SJSA1 (cell line): ENCODE measurements around the gene PHF21B. TPM values are rescaled to one million over a fixed set of nuclear protein-coding genes. Genes with fewer than 3 reads are reported as not detected.

Experiments
- DNase-seq, 2 experiments: peaks; one replicate each; pipeline ENCODE4 v3.0.0-alpha.2; 2015 to 2020; ENCODE audit warnings: low spot score in 2 of 2, low read depth in 1 of 2
- H3K27ac ChIP-seq: fragments of 250-450 bp; sonication (Bioruptor Pico); 2 replicates; pipeline ENCODE4 v1.5.1; 2020; ENCODE audit warnings: mild to moderate bottlenecking, moderate library complexity
- H3K27me3 ChIP-seq: fragments of 250-450 bp; sonication (Bioruptor Pico); replicated peaks from 2 replicates; pipeline ENCODE4 v1.5.1; 2020; ENCODE audit warnings: mild to moderate bottlenecking, moderate library complexity
- H3K36me3 ChIP-seq: fragments of 250-450 bp; sonication (Bioruptor Pico); 2 replicates; pipeline ENCODE4 v1.5.1; 2020; ENCODE audit warnings: mild to moderate bottlenecking
- H3K4me1 ChIP-seq: fragments of 250-450 bp; sonication (Bioruptor Pico); replicated peaks from 2 replicates; pipeline ENCODE4 v1.6.1; 2021; ENCODE audit warnings: mild to moderate bottlenecking
- H3K4me3 ChIP-seq: fragments of 250-450 bp; sonication (Bioruptor Pico); 2 replicates; pipeline ENCODE4 v1.5.1; 2020; ENCODE audit warnings: mild to moderate bottlenecking
- H3K9me3 ChIP-seq: fragments of 250-450 bp; sonication (Bioruptor Pico); replicated peaks from 2 replicates; pipeline ENCODE4 v1.5.1; 2020; ENCODE audit warnings: mild to moderate bottlenecking
- total RNA-seq: library from RNA; depleted of rRNA; stranded (reverse); fragments of >200 nt; shearing (Covaris generic); gene quantifications from 2 replicates; pipeline ENCODE4 v1.2.3, GENCODE V29; 2014

PHF21B gene
- total RNA-seq, 1 experiment from 2014 or later, result 1.3 TPM

DNA sequence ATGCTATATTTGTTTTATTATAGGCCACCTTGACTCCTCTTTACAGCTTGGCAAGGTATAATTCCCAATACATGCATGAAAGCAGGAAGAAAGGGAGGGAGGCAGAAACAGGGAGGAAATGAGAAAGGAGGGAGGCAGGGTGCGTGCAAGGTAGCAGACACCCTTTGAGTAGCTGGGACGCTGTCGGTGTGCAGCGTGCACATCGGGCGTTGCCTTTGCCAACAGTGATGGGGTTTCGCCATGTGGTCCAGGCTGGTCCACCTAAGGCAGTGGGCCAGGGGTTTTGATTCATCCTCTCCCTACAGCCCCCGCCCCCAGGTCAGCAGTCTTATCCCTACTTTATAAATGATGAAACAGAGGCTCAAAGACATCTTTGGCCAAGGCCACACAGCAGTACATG lies 25.0 kb upstream of the PHF21B start:
- no peaks in the 10 kb centered on the region for H3K4me1 ChIP-seq
- no peak overlapping the region for H3K27ac ChIP-seq
- H3K36me3 ChIP-seq, result no peaks in the 10 kb centered on the region
- no peak overlapping the region for H3K4me3 ChIP-seq
- H3K9me3 ChIP-seq, result no peaks in the 10 kb centered on the region
- no peak for DNase-seq
- peaks cover 12% of the 10 kb centered on the region; the same call in 1 of the 2 replicates for H3K27me3 ChIP-seq

DNA sequence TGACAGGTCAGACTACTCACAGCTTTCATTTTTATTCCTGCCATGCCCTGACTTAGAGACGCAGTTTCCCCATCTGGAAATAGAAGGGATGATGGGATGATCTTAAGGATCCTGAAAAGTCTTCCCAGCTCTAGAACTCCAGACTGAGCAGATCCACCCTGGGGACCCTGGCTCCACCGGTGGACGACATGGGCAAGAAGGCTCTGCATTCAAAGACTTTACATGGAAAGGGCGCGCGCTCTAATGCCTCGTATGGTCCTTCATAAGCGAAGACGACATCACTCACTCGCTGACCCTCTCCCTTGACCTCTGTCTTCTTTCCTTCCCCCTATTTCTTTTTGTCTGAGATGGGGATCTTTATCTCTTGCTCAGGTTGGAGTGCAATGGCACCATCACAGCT lies 24.4 kb upstream of the PHF21B start:
- no peak for DNase-seq
- no peaks in the 10 kb centered on the region for H3K9me3 ChIP-seq
- H3K27me3 ChIP-seq, result peaks cover 12% of the 10 kb centered on the region; the same call in 1 of the 2 replicates
- H3K27ac ChIP-seq, result no peak overlapping the region
- no peaks in the 10 kb centered on the region for H3K36me3 ChIP-seq
- no peak overlapping the region for H3K4me3 ChIP-seq
- H3K4me1 ChIP-seq, result no peaks in the 10 kb centered on the region

GRCh38 chr22:45033136-45033535 lies 23.3 kb upstream of the PHF21B start:
- DNase-seq, result no peak

GRCh38 chr22:45031629-45032403 lies 22.0 kb upstream of the PHF21B start:
- no peaks in the 10 kb centered on the region for H3K36me3 ChIP-seq
- H3K4me3 ChIP-seq, result no peak overlapping the region
- no peak overlapping the region for H3K27ac ChIP-seq
- no peaks in the 10 kb centered on the region for H3K4me1 ChIP-seq
- no peaks in the 10 kb centered on the region for H3K9me3 ChIP-seq
- peaks cover 12% of the 10 kb centered on the region; the same call in 1 of the 2 replicates for H3K27me3 ChIP-seq
- no peak for DNase-seq

More at GRCh38 chr22:45033136-45033535, 23.3 kb upstream of the PHF21B start:
- Histone ChIP-seq H3K27ac (no peak overlapping the region), H3K36me3 (no peaks in the 10 kb centered on the region), H3K9me3 (no peaks in the 10 kb centered on the region), H3K4me1 (no peaks in the 10 kb centered on the region), H3K4me3 (no peak overlapping the region), H3K27me3 (peaks cover 12% of the 10 kb centered on the region; the same call in 1 of the 2 replicates)

GRCh38 chr22:45029501-45029900 lies 19.7 kb upstream of the PHF21B start:
- H3K4me3 ChIP-seq, result no peak overlapping the region
- H3K27me3 ChIP-seq, result peaks cover 5% of the 10 kb centered on the region
- H3K4me1 ChIP-seq, result no peaks in the 10 kb centered on the region
- no peak overlapping the region for H3K27ac ChIP-seq
- no peaks in the 10 kb centered on the region for H3K36me3 ChIP-seq
- DNase-seq, result no peak
- no peaks in the 10 kb centered on the region for H3K9me3 ChIP-seq

DNA sequence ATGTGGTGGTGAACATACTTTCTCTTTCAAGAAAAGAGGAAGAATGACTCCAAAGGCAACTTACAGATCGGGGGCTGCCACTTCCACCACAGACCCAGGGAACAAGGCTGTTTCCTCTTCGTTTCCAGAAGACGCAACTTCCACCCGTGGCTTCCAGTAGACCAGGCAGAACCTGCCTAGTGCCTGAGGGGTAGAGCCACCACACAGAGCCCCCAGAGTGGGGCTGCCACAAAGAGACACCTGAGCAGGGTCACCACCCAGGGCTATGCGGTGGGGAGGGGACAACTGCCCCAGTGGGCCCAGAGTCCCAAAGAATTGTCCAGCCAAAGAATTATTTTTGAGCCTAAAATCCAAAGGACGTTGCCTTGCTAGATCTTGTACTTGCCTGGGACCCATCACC lies 16.7 kb upstream of the PHF21B start:
- Histone ChIP-seq H3K4me3 (no peak overlapping the region), H3K36me3 (no peaks in the 10 kb centered on the region), H3K27ac (no peak overlapping the region), H3K9me3 (no peaks in the 10 kb centered on the region), H3K4me1 (no peaks in the 10 kb centered on the region), H3K27me3 (peaks cover 32% of the 10 kb centered on the region)
- DNase-seq, result no peak

GRCh38 chr22:45023431-45023830 lies 13.6 kb upstream of the PHF21B start:
- no peaks in the 10 kb centered on the region for H3K4me1 ChIP-seq
- no peak overlapping the region for H3K27ac ChIP-seq
- H3K27me3 ChIP-seq, result peaks cover 41% of the 10 kb centered on the region
- DNase-seq, result no peak
- no peak overlapping the region for H3K4me3 ChIP-seq
- no peaks in the 10 kb centered on the region for H3K36me3 ChIP-seq
- no peaks in the 10 kb centered on the region for H3K9me3 ChIP-seq

DNA sequence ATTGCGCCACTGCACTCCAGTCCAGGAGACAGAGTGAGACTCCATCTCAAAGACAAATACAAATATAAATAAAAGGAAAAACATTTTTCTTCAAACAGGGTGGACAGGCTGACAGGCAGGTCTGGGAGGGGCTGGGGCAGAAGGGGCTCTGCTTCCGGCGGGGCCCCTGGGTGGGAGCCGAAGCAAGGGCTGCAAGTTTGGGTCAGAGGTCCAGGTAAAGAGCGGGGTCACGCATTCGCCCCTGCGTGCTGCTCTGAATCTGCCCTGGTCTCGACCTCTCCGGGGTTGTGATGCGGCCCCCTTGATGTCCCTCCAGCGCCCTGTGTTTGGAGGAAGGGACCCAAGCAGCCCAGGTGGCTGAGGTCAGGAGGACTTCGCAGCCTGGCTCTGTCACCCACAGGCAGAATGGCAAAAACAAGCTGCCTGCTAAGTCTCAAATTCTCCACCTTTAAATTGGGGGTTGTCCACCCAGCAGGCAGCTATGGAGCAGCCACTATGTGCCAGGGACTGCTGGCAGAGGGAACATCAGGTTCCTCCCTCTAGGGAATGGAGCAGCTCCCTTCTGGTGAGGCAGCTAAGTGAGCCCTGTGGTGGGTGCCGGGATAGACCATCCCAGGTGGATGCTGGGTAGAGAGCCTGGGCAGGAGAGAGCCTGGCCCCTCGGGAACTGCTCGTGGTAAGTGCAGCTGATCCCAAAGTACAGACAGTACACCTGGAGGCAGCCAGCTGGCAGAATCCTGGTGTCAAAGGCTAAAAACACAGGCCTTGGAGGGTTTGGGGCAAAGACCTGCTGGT lies 10.3 kb upstream of the PHF21B start:
- no peak for DNase-seq
- Histone ChIP-seq H3K9me3 (no peaks in the 10 kb centered on the region), H3K4me1 (no peaks in the 10 kb centered on the region), H3K27ac (no peak overlapping the region), H3K4me3 (no peak overlapping the region), H3K27me3 (peaks cover 62% of the 10 kb centered on the region), H3K36me3 (no peaks in the 10 kb centered on the region)

GRCh38 chr22:45014654-45015053 lies 4.8 kb upstream of the PHF21B start:
- Histone ChIP-seq H3K27me3 (peaks cover 59% of the 10 kb centered on the region), H3K4me1 (peaks cover 7% of the 10 kb centered on the region), H3K9me3 (no peaks in the 10 kb centered on the region), H3K27ac (no peak overlapping the region), H3K36me3 (no peaks in the 10 kb centered on the region), H3K4me3 (no peak overlapping the region)
- no peak for DNase-seq

- Histone ChIP-seq H3K27ac (no peak overlapping the region), H3K4me1 (peaks cover 22% of the 10 kb centered on the region), H3K9me3 (no peaks in the 10 kb centered on the region), H3K4me3 (no peak overlapping the region), H3K36me3 (no peaks in the 10 kb centered on the region), H3K27me3 (peaks cover 64% of the 10 kb centered on the region)
- no peak for DNase-seq
Observed at GRCh38 chr22:45013138-45013537, 3.3 kb upstream of the PHF21B start.

- H3K36me3 ChIP-seq, result no peaks in the 10 kb centered on the region
- H3K27me3 ChIP-seq, result peaks cover 67% of the 10 kb centered on the region
- peak overlapping the region; percentile 46 for H3K4me3 ChIP-seq
- no peak for DNase-seq
- no peaks in the 10 kb centered on the region for H3K9me3 ChIP-seq
- peaks cover 22% of the 10 kb centered on the region for H3K4me1 ChIP-seq
- no peak overlapping the region for H3K27ac ChIP-seq
Observed at GRCh38 chr22:45010532-45010900, 711 bp upstream of the PHF21B start.

- Histone ChIP-seq H3K4me3 (peak overlapping the region; percentile 46), H3K9me3 (no peaks in the 10 kb centered on the region), H3K27ac (no peak overlapping the region), H3K4me1 (peaks cover 22% of the 10 kb centered on the region), H3K27me3 (peaks cover 70% of the 10 kb centered on the region), H3K36me3 (no peaks in the 10 kb centered on the region)
- DNase-seq, result peak in 1 of 2 experiments; percentile 9
Observed at GRCh38 chr22:45008751-45009605, 827 bp downstream of the PHF21B start.

DNA sequence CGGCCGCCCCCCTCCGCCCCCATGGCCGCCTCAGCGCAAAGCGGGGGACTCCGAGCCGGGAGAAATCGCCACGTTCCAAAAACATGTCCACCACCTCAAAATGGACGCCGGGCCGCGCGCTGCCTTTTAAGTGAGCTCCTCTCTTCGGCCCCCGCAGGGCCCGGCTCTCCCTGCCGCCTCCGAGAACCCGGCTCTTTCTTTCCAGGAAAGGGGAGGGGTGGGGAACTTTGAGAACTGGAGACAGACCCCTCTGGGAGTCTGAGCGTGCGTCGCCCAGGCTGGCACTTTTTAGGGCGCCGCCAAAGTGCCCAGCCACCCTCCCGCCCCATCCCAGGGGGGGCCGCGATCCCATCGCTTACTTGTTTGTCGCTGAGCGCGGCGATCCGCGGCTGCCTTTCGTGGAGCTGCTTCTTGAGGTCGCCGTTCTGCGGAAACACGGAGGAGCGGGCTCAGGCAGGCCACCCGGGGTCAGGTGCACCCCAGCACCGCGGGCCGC lies 1.6 kb downstream of the PHF21B start:
- Histone ChIP-seq H3K27ac (no peak overlapping the region), H3K9me3 (no peaks in the 10 kb centered on the region), H3K36me3 (no peaks in the 10 kb centered on the region), H3K27me3 (peaks cover 70% of the 10 kb centered on the region), H3K4me1 (peaks cover 22% of the 10 kb centered on the region), H3K4me3 (peak overlapping the region; percentile 16)
- DNase-seq, result peak in 1 of 2 experiments; percentile 7
